ENCODE data around the gene GATD1.

- TF ChIP-seq, protein P1, sequence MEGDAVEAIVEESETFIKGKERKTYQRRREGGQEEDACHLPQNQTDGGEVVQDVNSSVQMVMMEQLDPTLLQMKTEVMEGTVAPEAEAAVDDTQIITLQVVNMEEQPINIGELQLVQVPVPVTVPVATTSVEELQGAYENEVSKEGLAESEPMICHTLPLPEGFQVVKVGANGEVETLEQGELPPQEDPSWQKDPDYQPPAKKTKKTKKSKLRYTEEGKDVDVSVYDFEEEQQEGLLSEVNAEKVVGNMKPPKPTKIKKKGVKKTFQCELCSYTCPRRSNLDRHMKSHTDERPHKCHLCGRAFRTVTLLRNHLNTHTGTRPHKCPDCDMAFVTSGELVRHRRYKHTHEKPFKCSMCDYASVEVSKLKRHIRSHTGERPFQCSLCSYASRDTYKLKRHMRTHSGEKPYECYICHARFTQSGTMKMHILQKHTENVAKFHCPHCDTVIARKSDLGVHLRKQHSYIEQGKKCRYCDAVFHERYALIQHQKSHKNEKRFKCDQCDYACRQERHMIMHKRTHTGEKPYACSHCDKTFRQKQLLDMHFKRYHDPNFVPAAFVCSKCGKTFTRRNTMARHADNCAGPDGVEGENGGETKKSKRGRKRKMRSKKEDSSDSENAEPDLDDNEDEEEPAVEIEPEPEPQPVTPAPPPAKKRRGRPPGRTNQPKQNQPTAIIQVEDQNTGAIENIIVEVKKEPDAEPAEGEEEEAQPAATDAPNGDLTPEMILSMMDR (conservative IDR thresholded peaks at IDR 0.05; ENCODE audit: low read depth, low read length): no peak
- TF ChIP-seq EZH2 (IDR thresholded peaks at IDR 0.05; ENCODE audit: borderline replicate concordance, low read depth, low read length, poor library complexity, severe bottlenecking): no peak
These were observed 16.3 kb upstream of the GATD1 start for GRCh38 chr11:793556-793955.
